Ovary (tissue), 3 donors: ENCODE measurements around the gene ANKLE1.

Experiments used
- EP300 ChIP-seq: sonication (generic); formaldehyde crosslinking; IDR thresholded peaks from one replicate; pipeline ENCODE4 v1.6.1; 2017; ENCODE audit warnings: antibody characterized with exemption
- POLR2A ChIP-seq: fragments of 450-650 bp; IDR thresholded peaks from one replicate; pipeline ENCODE4 v1.6.1; 2017; ENCODE audit warnings: antibody characterized with exemption, mild to moderate bottlenecking, moderate library complexity
- TF ChIP-seq, protein P1 (sequence below), 3 donors: fragments of 450-650 bp in 2 of 3; fragments of 200-600 bp in 1 of 3; IDR thresholded peaks; one replicate each; pipeline versions ENCODE4 v1.5.1 to v1.8.0; 2016 to 2022; ENCODE audit warnings: antibody characterized with exemption in 3 of 3, mild to moderate bottlenecking in 1 of 3
- donor health status: DM: no; HTN: no; CAD: no.

DNA sequence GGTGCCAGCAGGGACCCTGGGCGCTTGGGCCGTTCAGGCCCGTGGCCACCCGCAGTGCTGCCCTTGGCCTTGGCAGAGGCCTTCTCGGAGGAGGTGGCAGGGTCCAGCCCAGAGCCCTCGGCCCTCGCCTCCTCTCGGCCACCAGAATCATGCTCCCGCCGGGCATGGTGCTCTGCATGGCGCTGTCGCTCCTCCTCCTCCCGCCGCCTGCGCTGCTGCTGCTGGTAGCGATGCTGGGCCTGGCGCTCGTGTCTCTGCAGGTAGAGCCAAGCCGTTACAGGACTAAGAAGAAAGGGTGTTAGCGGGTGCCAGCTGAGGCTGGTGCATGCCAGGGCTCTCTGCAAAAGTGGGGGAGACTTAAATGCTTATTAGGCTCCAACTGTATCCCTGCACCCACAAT, 43.4 kb downstream of the ANKLE1 start:
- TF ChIP-seq POLR2A: no peak
- TF ChIP-seq, protein P1, sequence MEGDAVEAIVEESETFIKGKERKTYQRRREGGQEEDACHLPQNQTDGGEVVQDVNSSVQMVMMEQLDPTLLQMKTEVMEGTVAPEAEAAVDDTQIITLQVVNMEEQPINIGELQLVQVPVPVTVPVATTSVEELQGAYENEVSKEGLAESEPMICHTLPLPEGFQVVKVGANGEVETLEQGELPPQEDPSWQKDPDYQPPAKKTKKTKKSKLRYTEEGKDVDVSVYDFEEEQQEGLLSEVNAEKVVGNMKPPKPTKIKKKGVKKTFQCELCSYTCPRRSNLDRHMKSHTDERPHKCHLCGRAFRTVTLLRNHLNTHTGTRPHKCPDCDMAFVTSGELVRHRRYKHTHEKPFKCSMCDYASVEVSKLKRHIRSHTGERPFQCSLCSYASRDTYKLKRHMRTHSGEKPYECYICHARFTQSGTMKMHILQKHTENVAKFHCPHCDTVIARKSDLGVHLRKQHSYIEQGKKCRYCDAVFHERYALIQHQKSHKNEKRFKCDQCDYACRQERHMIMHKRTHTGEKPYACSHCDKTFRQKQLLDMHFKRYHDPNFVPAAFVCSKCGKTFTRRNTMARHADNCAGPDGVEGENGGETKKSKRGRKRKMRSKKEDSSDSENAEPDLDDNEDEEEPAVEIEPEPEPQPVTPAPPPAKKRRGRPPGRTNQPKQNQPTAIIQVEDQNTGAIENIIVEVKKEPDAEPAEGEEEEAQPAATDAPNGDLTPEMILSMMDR (IDR thresholded peaks at IDR 0.05): no peak
- no peak for TF ChIP-seq EP300
